GM21423 (cell line): ENCODE data around the gene USH2A.
A peak's percentile ranks its signal among the peaks of the same experiment; 100 is the strongest.

ENCODE experiments used
- ATAC-seq: cut with Tn5 transposase; IDR thresholded peaks from one replicate; pipeline ENCODE4 v1.9.1; 2021; ENCODE audit warnings: mild to moderate bottlenecking, moderate library complexity; ENCODE audit not compliant: unreplicated experiment

Gene USH2A

GRCh38 chr1:215986401-215986800, 436.8 kb downstream of the USH2A start:
- ATAC-seq, result no peak

DNA sequence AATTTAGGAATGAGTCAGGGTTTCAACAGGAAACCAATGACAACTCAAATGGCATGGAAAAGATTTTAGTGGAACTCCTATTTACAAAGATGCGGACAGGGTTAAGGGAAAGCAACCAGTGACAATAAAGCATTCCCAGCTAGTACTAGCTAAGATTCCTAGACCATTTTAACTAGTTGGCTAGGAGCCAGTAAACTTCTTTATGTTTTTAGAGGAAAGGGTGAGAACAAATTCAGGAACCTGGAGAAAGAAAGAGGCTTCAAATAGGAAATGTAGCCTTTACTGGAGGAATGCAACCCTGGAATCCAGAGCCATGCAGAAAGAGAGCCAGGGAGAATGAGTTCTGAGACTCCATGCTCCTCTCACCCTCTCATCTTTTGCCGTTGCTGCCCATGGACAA, 439.6 kb downstream of the USH2A start:
- ATAC-seq, result no peak

DNA sequence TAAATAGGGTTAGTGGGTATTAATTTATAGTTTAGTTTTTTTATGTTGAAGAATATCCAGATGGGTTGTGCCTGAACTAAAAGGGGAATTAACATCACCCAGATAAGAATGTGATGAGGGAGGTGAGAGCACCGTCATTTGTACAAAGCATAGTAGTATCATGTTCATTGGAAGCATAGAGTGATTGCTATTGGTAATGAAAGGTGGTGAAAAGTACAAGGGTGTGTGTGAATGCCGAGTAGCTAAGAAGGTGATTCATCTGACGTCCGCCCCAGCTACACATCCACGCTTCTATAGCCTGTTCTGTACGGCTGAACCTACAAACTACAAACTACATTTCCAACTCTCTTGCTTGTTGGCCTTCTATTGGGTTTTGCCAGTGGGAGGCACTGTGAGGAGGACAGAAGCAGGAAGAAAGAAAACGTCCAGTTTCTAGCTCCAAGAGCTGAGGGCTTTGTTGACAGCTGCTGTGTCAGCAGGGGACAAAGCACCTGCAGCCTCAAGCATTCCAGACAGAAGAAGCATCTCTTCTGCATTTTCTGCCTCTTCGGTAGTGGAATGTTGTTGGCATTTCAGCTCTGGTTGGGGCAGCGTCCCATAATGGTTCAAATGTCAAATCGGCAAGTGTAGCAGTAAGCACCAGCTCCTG, 451.3 kb downstream of the USH2A start:
- ATAC-seq, result no peak

DNA sequence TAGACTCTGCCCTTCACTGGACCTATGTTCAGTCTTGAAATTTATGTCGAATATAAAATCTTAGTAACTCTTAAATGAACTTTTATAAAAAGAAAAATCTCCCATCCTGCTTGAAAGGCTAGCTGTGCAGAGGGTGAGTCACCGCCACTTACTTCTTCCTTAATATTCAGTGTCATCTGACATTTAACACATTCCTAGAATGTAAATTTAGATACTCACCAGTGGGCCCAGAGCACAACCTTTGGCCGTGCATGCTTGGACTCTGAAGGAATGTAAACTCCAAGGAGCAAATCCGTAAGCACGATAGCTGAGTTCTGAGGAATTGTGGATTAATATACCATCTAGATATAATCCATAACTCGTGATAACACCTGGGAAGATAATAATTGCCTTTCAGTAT, 452.8 kb downstream of the USH2A start:
- no peak for ATAC-seq

DNA sequence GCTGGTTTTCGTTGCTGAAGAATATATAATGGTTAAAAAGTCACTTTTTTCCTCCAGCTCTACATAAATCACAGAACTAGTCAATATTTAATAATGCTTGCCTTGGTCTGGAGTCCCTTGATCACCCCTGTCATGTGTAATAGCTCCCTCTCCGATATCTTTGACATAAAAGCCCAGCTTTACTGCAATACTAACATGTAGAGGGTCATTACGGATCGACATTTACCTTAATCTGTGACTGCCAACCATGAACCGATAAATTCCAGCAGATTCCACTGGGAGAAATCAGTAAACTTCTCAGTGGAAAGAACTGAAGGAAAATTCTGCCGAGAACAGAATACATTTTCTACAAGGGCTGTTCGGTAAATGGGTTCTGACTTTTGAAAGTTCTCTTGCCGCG, 459.6 kb downstream of the USH2A start:
- ATAC-seq, result no peak

DNA sequence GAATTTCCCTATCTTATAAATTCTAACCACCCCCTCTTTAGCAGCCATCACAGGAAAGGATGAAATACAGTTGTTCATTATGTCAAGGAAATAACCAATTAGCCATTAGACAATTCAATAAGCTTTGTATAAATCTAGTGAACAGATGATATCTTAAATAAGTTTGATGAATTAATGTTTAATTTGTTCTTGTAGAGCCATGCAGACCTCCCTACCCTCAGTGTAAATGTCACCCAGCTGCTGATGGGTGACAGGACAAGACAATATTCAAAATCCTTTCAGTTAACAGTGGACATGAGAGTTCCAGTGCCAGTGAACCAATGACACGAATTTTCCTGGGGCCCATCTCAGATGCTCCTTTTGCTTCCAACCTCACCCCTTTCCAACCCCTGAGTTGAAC, 460.2 kb downstream of the USH2A start:
- ATAC-seq, result no peak

DNA sequence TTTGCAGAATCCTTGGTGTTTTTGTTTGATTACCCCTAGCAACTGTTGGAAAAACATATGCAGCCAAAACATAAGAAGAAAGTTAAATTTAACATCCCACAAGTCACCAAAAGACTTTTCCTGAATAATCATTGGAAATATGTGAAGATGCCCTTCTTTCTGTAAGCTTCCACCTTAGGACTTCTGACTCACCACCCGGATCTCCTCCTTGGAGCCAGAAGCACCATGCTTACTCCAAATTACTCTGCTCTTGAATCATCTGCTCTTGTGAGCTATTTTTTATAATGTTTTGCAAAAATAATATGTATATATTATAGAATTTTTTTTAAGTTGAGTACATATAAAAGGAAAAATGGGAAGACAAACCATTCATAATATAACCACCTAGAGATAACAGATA, 464.4 kb downstream of the USH2A start:
- ATAC-seq, result no peak

GRCh38 chr1:215957663-215958062, 465.6 kb downstream of the USH2A start:
- ATAC-seq, result no peak

- ATAC-seq, result no peak
Measured at GRCh38 chr1:215932558-215932957, 490.7 kb downstream of the USH2A start.

GRCh38 chr1:215926670-215927069, 496.6 kb downstream of the USH2A start:
- no peak for ATAC-seq

GRCh38 chr1:215923129-215923824, 500.0 kb downstream of the USH2A start:
- no peak for ATAC-seq

- no peak for ATAC-seq
Measured at GRCh38 chr1:215911406-215911968, 511.8 kb downstream of the USH2A start.

GRCh38 chr1:215905493-215906115, 517.6 kb downstream of the USH2A start:
- no peak for ATAC-seq

GRCh38 chr1:215900684-215901083, 522.6 kb downstream of the USH2A start:
- no peak for ATAC-seq

- no peak for ATAC-seq
Measured at GRCh38 chr1:215899901-215900300, 523.3 kb downstream of the USH2A start.

GRCh38 chr1:215895893-215896292, 527.4 kb downstream of the USH2A start:
- no peak for ATAC-seq

DNA sequence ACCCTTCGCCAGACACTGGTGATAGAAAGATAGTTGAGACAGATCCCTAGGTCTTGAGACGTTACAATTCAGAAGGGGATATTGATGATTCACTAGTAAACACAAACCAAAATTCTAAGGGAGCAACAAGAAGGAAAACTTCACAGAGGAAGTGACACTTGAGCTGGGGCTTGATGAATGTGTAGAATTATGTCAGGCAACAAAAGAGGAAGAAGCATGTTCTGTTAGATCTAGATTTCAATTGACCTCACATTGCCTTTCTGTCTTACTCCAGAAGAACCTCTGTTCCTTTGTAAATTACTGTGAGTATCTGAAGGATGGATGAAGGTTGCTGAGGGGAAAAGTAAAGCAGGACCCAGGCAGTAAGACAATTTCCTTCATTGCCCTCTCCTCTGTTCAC, 528.0 kb downstream of the USH2A start:
- ATAC-seq, result no peak

DNA sequence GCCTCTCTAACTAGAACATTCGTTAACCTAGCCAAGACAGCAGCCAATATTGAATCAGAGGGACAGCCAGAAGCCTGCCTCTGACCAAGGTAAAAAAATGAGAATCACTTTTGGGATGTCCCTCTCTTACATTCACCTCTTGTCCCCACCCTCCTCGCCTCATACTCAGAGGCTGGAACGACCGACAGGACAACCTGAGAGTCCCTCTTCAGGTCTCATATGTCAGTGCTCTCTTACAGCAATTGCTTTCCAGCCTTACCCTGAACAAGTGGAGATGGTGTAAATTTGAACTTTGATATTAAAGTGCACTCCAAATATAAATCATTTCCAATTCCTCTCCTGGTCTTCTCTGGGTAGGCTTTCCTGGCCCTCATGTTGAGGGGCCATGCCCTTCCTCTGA, 528.6 kb downstream of the USH2A start:
- ATAC-seq, result no peak

DNA sequence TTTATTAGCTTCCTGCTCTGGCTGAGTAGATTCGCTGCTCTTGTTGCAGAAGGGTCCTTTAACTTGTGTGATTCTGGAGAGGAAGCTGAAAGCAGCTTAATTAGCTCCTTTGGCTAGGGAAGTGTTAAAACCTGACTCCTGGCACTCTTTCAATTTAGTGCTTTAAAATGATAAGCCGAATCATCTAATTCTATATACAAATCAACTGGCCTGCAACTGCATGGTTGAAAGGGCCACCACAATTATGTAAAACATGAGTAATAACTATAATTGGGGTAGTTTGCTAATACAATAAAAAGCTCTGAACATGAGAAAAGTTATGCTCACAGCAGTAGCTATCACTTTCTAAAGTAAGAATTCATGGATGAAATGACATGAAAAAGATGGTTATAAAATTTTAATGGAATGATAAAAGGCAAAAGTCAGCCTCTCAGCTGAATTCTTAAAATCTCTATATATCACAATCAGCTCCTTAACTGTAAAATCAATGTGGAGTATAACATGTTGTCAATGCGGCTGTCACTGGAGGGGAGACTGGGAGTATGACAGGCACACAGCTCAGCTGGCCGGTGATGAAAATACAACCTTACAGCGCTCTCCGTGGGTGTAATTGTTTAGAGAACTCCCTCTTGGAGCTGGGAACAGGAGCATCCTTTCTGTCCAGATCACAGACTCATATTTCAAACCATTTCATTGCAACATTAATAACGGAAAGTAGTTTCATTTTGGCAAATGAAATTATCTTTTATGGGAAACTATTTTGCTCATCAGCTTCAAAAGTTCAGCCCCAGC, 531.8 kb downstream of the USH2A start:
- ATAC-seq, result no peak

DNA sequence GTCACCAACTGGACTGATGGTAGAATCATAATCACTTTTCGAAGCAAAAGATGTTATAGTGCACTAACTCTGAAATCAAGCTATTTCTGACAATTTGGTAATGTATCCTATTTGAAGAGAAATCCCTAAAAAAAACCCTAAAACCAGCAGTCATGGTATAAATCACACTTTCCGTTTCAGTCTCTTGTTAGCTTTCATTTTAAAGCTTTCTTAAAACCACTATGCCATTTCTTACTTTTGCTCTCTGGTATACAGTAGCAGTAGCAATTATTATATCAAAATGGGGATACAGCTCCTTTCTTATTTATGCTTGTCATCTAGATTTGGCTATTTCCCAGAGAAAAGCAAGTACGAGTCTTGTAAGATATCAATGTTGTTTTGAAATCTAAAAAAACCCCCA, 532.8 kb downstream of the USH2A start:
- ATAC-seq, result peak; percentile 41

DNA sequence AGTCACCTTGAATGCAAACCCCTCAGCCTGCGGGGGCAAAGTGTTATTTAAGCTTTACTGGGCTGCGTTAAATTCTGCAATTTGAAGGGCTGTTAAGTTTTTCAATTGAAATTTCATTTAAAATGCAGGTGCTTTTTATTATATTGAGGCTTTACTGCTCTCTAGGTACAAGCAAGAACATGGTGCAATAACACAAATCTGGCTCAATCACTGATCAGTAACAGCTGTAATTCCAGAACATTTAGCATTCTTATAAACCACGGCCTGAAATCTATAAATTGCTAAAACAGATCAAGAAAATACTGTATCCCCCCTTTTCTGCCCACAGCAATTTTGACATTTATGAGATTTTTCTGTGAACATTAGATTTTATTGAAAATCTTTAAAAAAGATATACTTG, 533.4 kb downstream of the USH2A start:
- ATAC-seq, result no peak
